Activated gamma-delta T cell treated with Interleukin-2 at 50 U/mL for 16 hours (primary cell): ENCODE data around the gene PITPNC1.
"Not testable (repeated sequence)": the region's sequence is repeated elsewhere in the genome, so short reads cannot be mapped to it uniquely, and the experiment has no call there.

ENCODE experiments used
- DNase-seq: peaks from one replicate; pipeline ENCODE4 v3.0.0-alpha.2; 2020

Gene PITPNC1

DNA sequence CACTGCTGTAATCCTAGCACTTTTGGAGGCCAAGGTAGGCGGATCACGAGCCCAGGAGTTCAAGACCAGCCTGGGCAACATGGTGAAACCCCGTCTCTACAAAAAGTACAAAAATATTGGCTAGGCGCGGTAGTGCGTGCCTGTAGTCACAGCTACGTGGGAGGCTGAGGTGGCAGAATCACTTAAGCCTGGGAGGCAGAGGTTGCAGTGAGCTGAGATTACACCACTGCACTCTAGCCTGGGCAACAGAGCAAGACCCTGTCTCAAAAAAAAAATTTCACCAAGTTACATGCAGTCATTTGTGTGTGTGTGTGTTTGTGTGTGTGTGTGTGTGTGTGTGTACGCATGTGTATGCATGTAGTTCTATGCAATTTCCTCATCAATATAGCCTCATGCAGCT lies 325.8 kb downstream of the PITPNC1 start:
- not testable (repeated sequence) for DNase-seq

DNA sequence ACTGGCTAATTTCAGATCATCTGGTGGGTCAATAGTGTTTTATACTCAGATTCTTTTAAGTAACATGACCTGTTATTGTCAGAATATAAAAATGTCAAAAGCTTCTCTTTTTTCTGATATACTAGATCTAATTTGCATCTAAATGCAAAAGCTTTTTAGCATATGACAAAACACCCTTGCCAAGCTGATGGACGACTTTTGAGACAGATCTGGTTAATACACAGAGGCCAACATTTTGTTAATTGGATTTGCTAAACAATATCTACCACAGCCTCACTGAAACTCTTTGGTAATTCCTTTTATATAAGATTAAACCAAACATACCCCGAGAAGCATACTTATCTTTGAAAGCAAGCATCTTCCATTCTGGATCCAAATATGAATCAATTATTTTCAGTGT lies 330.4 kb downstream of the PITPNC1 start:
- DNase-seq: no peak

DNA sequence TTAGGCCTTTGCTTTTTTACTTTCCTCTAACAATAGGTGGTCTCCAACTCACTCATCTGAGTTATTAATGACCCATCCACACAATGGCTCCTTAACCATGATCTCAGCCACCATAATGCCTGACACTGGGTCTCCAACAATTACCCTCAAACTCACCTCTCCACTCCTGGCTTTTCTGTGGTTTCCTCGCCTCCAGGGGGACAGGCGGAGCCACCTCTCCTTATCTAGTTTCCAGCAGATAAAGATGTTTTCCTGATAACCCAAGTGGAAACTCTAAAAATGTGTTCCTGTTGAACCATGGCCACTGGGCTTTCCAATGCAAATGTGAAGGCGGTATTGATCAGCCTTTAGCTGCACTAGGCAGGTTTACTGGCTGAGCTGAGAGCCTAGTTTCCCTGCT lies 331.3 kb downstream of the PITPNC1 start:
- DNase-seq: no peak

DNA sequence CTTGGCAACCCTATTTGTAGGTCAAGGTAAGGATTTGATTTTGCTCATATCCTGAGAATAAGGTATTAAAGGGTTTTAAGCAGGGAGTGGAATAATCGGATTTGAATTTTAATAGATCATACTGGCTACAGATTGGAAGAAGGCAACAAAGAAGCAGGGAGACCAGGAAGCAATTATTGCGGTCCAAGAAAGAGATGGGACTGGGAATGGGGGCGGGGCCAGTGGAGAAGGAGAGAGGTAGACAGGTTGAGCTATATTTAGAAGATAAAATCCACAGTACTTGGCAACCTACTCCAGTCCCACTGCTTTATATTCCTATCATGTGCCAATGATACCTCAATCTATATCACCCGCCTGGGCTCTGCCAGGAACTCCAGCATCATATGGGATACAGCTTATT lies 334.8 kb downstream of the PITPNC1 start:
- DNase-seq: no peak

DNA sequence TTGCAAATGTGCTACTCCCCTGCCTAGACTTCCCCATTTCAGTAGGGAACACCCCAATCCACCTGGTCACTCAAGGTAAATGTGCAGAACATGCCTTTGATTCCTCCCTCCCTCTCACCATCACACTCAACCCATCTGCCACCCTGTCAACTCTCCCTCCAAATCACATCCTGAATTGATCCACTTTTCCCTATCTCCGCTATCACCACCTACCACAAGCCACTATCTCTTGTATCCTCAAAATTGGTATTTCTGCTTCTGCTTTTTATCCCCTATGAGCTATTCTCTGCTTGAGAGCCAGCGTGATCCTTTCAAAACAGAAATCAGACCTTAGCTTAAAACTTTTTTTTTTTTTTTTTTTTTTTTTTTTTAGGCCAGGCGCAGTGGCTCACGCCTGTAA lies 335.3 kb downstream of the PITPNC1 start:
- DNase-seq: no peak

DNA sequence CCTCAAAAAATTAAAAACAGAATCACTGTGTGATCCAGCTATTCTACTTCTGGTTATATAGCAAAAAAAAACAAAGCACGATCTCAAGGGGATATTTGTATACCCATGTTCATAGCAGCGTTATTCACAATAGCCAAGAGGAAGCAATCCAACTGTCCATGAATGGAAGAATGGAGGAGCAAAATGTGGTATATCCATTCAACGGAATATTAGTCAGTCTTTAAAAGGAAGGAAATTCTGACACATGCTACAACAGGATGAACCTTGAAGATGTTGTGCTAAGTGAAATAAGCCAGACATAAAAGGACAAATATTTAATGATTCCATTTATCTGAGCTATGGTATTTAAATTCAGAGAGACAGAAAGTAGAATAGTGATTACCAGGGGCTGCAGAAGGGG lies 336.1 kb downstream of the PITPNC1 start:
- no peak for DNase-seq

DNA sequence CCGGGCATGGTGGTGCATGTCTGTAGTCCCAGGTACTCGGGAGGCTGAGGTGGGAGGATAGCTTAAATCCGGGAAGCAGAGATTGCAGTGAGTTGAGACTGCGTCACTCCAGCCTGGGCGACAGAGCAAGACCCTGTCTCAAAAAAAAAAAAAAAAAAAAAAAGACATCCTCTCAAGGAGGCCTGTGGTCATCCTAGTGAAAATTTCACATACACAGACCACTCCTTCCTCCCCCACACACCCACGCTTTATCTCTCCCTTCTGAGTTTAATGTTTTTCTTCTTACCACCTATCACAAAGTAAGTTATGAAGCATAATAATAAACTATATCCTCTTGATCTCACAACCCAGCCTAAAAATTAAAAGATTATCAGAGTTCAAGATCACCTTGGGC lies 339.3 kb downstream of the PITPNC1 start:
- no peak for DNase-seq

DNA sequence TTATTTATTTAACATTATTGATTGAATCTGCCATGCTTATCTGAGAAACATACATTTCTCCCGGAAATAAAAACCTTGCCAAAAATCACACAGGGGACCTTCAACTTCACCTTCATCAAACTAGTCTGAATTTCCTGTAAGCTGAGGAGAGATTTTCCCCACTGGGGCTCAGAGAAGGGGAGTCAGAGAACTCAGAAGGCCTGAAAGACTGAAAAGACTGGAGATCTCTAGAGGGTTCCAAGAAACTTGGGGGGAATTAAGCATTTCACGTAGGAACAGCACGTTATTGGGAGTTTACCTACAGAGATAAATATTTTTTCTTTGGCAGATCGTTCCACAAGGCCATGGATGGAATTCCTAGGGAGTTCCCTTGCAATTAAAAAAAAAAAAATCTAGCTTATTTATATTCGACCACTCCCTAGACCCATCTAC lies 340.1 kb downstream of the PITPNC1 start:
- DNase-seq: no peak

DNA sequence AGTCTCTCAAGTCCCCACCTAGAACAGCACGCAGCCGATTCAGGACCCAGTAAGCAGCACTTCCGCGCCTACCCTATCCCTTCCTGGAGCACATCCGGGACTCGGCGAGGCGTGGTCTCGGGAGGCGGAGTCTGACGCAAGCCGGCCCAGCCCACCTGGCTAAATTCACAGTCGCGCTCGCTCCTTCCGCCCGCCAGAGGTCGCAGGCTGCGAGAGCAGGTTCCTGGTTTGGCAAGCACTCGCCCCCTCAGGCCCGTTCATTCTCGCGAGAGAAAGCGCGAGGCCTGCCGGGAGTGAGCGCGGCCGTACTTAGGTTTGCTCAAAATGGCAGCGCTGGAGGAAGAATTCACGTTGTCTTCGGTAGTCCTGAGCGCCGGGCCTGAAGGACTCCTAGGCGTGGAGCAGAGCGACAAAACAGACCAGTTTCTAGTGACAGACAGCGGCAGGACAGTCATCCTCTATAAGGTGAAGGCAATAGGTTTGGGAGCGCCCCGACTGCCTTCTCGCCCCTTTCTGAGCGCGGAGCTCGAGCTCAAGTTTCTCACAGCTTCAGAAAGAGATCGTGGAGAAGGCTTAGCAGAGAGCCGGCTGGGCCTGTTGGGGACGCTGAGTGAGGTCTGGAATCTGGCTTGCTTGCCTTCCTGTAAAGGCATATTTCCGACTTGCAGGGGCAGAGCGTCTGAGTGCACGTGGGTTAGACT lies 340.7 kb downstream of the PITPNC1 start, which contains the start of gene NOL11:
Gene NOL11, plus strand, starts transcription at position 313 of the 701 bp plus-strand sequence. Its CDS starts 12 bp downstream, at position 325.
- peak; percentile 99 for DNase-seq

DNA sequence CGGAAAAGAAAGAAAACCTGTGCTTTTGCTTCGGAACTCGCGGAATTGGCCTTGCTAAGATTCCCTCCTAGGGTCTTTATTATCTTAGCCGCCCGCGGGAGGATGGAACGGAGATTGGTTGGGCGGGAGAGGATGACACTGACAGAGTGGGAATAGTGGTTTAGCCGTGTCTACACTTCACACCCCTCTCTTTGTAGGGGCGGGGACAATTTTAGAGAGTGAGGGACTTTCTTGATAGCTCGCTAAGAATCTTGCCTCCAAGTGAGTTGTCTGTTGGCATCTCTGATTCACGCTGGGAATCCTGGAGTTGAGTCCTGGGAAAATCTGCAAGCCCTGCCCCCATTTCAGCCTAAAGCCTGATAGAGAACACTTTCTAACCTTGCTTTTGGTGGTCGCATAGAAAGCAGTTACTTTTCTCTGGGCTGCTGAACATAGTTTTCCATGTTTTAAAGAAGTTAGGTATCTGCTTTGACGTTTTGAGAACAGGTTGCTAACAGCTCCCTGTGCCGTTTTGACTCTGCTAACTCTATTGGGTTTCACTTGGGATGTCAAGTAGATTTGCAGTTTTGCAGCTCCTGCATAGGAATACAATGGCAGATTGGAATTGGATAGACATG lies 341.4 kb downstream of the PITPNC1 start:
- DNase-seq: peak; percentile 26

DNA sequence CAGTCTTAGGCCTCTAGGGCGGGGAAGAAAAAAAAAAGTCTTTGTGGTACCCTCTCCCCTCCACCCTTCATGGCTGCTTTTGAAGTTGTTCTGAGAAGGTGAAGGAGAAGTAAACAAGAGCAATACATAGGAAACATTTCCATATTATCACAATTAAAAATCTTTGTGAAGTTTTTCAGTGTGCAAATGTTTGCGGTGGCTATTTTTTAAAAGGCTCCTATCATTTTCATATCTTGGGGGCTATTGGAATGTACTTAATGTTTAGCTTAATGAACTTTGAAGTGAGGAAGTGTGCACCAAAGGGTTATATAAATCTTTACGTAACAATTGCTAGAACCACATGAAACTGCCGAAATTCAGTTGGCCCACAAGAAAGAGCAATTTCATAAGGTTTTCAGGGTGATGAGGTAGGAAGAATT lies 348.3 kb downstream of the PITPNC1 start:
- DNase-seq: no peak

DNA sequence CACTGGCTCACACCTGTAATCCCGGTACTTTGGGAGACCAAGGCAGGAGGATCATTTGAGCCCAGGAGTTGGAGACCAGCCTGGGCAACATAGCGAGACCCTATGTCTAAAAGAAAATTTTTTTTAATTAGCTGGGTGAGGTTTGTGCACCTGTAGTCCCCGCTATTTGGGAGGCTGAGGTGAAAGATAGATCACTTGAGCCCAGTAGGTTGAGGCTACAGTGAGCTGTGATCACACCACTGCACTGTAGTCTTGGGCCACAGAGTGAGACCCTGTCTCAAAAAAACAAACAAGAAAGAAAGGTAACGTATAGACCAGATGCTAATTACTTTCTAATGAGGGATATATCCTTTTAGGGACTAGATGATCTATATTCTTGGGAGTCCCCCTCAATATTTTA lies 348.7 kb downstream of the PITPNC1 start:
- no peak for DNase-seq

DNA sequence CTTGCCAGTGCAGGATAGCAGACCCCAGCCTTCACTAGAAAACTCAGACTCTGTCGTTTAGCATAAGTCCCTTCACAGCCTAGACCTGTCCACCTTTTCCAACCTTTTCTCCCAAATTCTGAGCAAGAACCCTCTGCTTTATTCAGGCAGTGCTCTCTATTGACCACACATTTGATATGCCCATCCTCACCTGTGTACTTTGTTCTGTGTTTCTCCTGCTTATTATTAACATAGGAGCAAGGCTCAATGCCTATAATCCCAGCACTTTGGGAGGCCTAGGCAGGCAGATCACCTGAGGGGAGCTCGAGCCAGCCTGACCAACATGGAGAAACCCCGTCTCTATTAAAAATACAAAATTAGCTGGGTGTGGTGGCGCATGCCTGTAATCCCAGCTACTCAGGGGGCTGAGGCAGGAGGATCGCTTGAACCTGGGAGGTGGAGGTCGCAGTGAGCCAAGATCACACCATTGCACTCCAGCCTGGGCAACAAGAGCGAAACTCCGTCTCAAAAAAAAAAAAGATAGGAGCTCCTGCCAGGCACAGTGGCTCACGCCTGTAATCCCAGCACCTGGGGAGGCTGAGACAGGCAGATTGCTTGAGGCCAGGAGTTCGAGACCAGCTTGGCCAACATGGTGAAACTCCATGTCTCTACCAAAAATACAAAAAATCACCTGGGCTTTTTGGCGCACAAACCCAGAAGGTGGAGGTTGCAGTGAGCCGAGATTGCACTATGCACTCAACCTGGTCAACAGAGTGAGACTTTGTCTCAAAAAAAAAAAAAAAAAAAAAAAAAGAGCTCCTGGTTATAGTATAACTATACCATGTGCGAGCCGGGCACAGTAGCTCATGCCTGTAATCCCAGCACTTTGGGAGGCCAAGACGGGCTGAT lies 350.3 kb downstream of the PITPNC1 start:
- DNase-seq: not testable (repeated sequence)

DNA sequence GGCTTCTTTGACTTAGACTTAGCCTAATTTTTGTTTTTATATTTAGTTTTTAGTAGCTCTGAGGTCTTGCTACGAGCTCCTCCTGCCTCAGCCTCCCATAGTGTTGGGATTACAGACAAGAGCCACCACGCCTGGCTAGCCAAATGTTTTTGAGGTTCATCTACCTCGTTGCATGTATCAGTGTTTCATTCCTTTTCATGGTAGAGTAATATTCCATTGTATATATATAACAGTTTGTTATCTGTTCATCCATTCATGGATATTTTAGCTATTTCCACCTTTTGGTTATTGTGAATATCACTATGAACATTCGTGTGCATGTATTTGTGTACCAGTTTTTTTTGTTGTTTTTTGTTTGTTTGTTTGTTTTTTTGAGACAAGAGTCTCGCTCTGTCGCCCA lies 352.8 kb downstream of the PITPNC1 start:
- no peak for DNase-seq

DNA sequence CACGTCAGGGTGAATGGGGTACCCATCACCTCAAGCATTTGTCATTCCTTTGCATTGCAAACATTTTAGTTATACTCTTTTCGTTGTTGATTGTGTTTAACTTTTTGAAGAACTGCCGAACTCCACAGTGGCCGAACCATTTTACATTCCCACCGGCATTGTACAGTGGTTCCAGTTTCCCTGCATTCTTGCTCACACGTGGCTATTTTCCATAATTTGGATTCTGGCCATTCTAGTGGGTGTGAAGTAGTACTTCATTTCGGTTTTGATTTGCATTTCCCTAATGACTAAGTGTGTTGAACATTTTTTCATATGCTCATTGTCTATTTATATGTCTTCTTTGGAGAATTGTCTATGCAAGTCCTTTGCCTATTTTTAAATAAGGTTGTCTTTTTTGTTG lies 353.6 kb downstream of the PITPNC1 start:
- DNase-seq: no peak

DNA sequence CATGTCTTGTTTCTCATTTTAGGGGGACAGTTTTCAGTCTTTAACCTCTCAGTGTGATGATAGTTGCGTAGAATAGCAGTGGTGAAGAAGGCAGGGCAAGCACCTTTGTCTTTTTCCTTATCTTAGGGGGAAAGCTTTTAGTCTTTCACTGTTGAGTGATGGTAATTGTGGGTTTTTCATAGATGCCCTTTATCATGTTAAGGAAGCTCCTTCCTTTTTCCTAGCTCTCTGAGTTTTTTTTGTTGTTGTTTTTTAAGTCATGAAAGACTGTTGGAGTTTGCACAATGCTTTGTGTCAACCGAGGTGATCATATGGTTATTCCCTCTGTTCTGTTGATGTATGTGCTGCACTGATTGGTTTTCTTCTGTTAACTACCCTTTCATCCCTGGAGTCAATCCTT lies 356.4 kb downstream of the PITPNC1 start:
- DNase-seq: no peak

DNA sequence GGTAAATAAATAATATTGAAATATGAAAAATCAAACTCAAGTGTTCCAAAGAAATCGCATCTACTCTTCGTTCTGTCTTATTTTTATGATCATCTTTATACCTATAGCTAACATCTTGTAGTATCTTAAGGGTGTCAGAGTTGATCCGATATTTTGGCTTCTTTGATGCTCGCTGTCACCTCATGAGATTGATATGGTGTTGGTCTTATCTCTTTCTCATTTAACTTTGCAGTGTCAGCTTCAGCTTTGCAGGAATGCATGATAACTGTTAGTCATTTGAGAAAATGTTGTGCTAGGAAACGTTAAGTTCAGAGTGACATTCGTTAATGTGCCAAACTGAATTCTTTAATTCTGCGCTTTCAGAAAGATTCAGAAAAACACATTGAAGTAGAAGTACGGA lies 360.1 kb downstream of the PITPNC1 start:
- no peak for DNase-seq

DNA sequence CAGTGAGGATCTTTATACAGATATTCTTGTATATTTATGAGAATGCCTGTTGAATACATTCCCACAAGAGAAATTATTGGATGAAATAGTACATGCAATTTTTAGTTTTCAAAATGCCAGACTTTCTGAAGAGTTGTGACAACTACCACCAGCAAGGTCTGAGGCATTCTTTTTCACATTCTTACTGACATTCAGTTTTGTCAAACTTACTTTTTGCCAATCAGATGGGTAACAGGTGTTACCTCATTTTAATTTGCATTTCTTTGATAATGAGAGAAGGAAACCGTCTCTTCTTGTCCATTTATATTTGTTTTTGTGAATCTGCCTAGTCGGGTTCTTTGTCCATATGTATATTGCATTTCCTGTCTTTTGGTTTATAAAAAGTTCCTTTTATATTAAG lies 364.9 kb downstream of the PITPNC1 start:
- no peak for DNase-seq
